Testis (tissue), 3 donors: ENCODE measurements around the gene ARHGEF28. TPM values are rescaled to one million over a fixed set of nuclear protein-coding genes. Genes with fewer than 3 reads are reported as not detected.
A peak's percentile ranks its signal among the peaks of the same experiment; 100 is the strongest.

Experiments used
- DNase-seq: peaks from one replicate; pipeline ENCODE4 v3.0.0-alpha.2; 2019
- H3K27ac ChIP-seq, 2 donors: fragments of 200-600 bp; sonication (generic); one replicate each; pipeline ENCODE4 v1.5.1; 2019
- H3K27me3 ChIP-seq: fragments of 200-600 bp; sonication (generic); one replicate; pipeline ENCODE4 v1.5.1; 2019
- H3K36me3 ChIP-seq: fragments of 200-600 bp; sonication (generic); one replicate; pipeline ENCODE4 v1.5.1; 2017; ENCODE audit warnings: low read depth; ENCODE audit errors: missing control alignments
- H3K4me1 ChIP-seq: fragments of 200-600 bp; sonication (generic); one replicate; pipeline ENCODE4 v1.5.1; 2019
- H3K4me3 ChIP-seq, 2 donors: fragments of 200-600 bp; sonication (generic); one replicate each; pipeline ENCODE4 v1.5.1; 2017 to 2019
- H3K9me3 ChIP-seq: fragments of 200-600 bp; sonication (generic); one replicate; pipeline ENCODE4 v1.5.1; 2017
- POLR2A ChIP-seq: fragments of 450-650 bp; IDR thresholded peaks from one replicate; pipeline ENCODE4 v1.6.1; 2017; ENCODE audit warnings: antibody characterized with exemption, mild to moderate bottlenecking, moderate library complexity
- whole genome bisulfite sequencing, 2 donors: methylation state at CpG; one replicate each; pipeline ENCODE4 v1.1.5; 2018; 5-methylcytosine and 5-hydroxymethylcytosine counted together
- intact Hi-C: fragments of 100-400 bp; cut with DNase I; formaldehyde crosslinking; loops from one replicate; pipeline ENCODE4 v1.15.1; 2023; ENCODE audit warnings: low total_unique reads
- polyA plus RNA-seq: library from polyadenylated mRNA; stranded (reverse); fragments of 350-450 nt; fragmentation: Illumina TruSeq; extraction: RNeasy Lipid Tissue Mini Kit (QIAGEN cat#74804); gene quantifications from one replicate; pipeline ENCODE4 v1.2.3, GENCODE V29; 2014; ENCODE audit warnings: low read depth, low replicate concordance; ENCODE audit not compliant: insufficient read depth
- total RNA-seq, 2 donors: library from RNA; depleted of rRNA; stranded (reverse); fragments of >200 nt; gene quantifications; one replicate each; pipeline ENCODE4 v1.2.3, GENCODE V29; 2016
- TF ChIP-seq, protein P1 (sequence below), 3 experiments: fragments of 450-650 bp in 2 of 3; fragments of 200-600 bp in 1 of 3; sonication (generic) in 1 of 3; IDR thresholded peaks; one replicate each; pipeline ENCODE4 v1.5.1; 2016 to 2019; ENCODE audit warnings: antibody characterized with exemption in 3 of 3, mild to moderate bottlenecking in 2 of 3, moderate library complexity in 1 of 3

Gene ARHGEF28
- total and polyA plus RNA-seq, 3 donors from 2014 or later: 3.9 to 8.7 (median 8.0) TPM

DNA sequence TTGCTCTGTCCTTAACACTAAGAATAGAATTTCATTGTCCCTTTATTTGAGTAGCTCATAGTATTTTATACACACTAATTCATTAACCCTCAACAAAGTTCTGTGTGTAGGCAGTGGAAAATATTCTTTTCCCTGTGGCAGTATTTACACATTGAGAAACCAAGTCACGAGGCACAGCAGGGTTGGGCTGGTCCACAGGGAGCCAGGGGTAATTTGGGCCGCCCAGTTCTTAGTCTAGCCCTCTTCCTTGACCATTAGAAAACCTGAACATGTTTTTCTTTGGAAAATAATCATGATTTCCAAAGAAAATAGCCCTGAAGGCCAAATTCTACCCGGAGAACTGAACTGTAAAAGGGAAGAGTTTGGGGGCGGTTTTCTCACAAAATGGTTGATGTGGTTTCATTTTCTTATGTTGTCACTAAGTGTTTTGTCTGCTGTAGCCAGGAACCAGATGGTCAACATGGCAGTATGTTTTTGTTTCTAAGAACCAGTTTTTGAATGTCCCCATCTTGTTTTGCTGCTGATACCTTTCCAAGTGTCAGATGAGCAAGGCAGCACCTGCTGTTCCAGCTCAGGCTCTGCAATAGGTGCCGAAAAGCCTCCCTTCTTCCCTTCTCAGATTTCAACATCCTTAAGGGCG is 29.6 kb downstream of the ARHGEF28 start:
- peak; percentile 30 for DNase-seq
- TF ChIP-seq POLR2A: no peak
- TF ChIP-seq, protein P1, sequence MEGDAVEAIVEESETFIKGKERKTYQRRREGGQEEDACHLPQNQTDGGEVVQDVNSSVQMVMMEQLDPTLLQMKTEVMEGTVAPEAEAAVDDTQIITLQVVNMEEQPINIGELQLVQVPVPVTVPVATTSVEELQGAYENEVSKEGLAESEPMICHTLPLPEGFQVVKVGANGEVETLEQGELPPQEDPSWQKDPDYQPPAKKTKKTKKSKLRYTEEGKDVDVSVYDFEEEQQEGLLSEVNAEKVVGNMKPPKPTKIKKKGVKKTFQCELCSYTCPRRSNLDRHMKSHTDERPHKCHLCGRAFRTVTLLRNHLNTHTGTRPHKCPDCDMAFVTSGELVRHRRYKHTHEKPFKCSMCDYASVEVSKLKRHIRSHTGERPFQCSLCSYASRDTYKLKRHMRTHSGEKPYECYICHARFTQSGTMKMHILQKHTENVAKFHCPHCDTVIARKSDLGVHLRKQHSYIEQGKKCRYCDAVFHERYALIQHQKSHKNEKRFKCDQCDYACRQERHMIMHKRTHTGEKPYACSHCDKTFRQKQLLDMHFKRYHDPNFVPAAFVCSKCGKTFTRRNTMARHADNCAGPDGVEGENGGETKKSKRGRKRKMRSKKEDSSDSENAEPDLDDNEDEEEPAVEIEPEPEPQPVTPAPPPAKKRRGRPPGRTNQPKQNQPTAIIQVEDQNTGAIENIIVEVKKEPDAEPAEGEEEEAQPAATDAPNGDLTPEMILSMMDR (IDR thresholded peaks at IDR 0.05): no peak
- intact Hi-C loops: no loop called here
- no peaks in the 10 kb centered on the region for H3K36me3 ChIP-seq
- no peaks in the 10 kb centered on the region for H3K9me3 ChIP-seq
- H3K27ac ChIP-seq: peak overlapping the region; percentile 9 to 23
- H3K27me3 ChIP-seq: no peaks in the 10 kb centered on the region
- H3K4me1 ChIP-seq: peaks cover 4% of the 10 kb centered on the region
- no peak overlapping the region for H3K4me3 ChIP-seq
- 70 to 77% methylated on average over 6 of the region's 6 CpGs for WGBS, 2 donors

DNA sequence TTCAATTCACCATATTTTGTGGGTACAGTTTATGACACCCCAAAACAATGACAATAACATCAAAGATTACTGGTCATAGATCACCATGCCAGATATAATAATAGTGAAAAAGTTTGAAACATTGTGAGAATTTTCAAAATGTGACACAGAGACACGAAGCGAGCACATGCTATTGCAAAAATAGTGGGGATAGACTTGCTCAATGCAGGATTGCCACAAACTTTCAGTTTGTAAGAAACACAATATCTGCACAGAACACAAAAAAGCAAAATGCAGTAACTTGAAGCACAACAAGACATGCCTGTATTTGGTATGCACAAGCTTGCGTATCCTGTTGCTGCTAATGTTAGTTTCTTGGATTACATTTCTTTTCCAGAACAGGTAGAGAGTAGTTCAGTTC is 35.8 kb downstream of the ARHGEF28 start:
- Histone ChIP-seq H3K9me3 (no peaks in the 10 kb centered on the region), H3K27ac (no peak overlapping the region), H3K4me1 (no peaks in the 10 kb centered on the region), H3K36me3 (no peaks in the 10 kb centered on the region), H3K4me3 (no peak overlapping the region), H3K27me3 (no peaks in the 10 kb centered on the region)
- intact Hi-C loops: no loop called here
- no peak for TF ChIP-seq POLR2A
- TF ChIP-seq, protein P1 (IDR thresholded peaks at IDR 0.05): no peak
- 91 to 92% methylated on average over 3 of the region's 3 CpGs for WGBS, 2 donors
- DNase-seq: no peak

DNA sequence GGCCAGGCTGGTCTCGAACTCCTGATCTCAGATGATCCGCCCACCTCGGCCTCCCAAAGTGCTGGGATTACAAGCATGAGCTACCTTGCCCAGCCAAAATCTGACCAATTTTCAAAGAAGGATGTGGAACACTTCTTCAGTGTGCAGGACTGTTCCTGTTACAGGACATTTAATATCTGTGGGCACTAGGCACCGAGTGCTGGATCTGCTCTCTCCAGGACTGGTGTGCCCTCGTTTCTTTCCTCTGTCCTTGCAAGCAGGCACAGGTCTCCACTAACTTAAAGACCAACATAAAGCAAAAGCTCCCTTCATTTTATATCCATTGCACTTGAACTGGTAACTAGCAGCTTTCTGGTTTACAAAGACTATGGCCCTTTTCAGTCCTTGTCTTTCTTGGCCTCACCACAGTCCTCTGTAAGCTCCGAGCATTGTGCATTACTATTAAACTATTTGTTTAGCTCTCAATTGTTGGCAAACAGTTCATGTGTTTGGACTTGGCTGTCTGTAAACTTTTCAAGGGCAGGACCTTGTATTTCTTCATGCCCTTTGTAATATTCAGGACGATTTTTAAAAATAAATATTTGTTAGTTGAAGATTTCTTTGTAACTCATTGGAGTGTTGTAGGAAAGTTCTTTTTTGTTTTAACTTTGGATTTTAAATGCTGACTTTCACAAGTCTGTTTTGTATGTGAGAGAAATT is 37.3 kb downstream of the ARHGEF28 start:
- H3K4me3 ChIP-seq: no peak overlapping the region
- peak overlapping the region in 1 of 2 donors; percentile 8 for H3K27ac ChIP-seq
- 73 to 76% methylated on average over 6 to 7 of the region's 7 CpGs for WGBS, 2 donors
- intact Hi-C loops: no loop called here
- H3K27me3 ChIP-seq: no peaks in the 10 kb centered on the region
- DNase-seq: no peak
- H3K9me3 ChIP-seq: no peaks in the 10 kb centered on the region
- H3K36me3 ChIP-seq: no peaks in the 10 kb centered on the region
- H3K4me1 ChIP-seq: no peaks in the 10 kb centered on the region
- TF ChIP-seq, protein P1 (IDR thresholded peaks at IDR 0.05): no peak
- no peak for TF ChIP-seq POLR2A

DNA sequence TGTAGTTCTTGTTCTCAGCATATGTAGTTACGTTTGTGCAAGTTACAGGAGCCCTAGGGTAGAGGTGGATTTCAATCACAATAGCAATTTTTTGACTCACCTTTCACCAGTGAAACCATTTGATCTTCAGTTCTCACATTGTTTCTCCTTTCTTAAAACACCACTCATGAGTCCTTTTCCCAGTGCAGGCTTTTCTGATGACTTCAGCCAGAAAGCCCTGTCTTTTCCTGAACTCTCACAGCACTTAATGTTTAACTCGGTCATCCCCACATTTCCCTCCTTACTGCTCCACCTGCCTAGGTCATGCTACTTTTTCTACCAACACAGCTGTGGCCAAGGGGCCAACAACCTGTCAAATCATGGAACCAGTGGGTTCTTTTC is 37.9 kb downstream of the ARHGEF28 start:
- intact Hi-C loops: no loop called here
- Histone ChIP-seq H3K27ac (peak overlapping the region in 1 of 2 donors; percentile 8), H3K4me3 (no peak overlapping the region), H3K36me3 (no peaks in the 10 kb centered on the region), H3K4me1 (no peaks in the 10 kb centered on the region), H3K9me3 (no peaks in the 10 kb centered on the region), H3K27me3 (no peaks in the 10 kb centered on the region)
- TF ChIP-seq, protein P1 (IDR thresholded peaks at IDR 0.05): no peak
- no peak for TF ChIP-seq POLR2A
- 57 to 66% methylated on average over 2 of the region's 2 CpGs for WGBS, 2 donors
- DNase-seq: no peak

DNA sequence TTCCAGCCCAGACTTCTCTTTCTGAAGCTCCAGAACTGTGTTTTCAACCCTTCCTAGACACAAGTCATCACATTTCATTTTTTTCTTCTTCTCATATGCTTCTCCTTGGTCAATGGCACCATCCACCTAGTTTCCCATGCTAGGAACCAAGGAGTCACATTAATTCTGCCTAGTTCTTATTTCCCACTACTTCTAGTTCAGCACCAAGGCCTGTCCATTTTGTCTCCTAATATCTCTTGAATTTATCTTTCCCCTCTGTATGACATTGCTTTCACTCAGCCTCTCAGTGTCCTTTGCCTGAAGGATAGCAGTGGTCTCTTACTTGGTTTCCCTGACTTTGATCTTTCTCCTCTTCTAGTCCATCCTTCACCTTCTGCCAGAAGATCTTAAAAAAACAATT is 38.8 kb downstream of the ARHGEF28 start:
- H3K9me3 ChIP-seq: no peaks in the 10 kb centered on the region
- no peak overlapping the region for H3K4me3 ChIP-seq
- no peaks in the 10 kb centered on the region for H3K27me3 ChIP-seq
- DNase-seq: no peak
- TF ChIP-seq POLR2A: no peak
- TF ChIP-seq, protein P1 (IDR thresholded peaks at IDR 0.05): no peak
- H3K36me3 ChIP-seq: no peaks in the 10 kb centered on the region
- intact Hi-C loops: no loop called here
- no peaks in the 10 kb centered on the region for H3K4me1 ChIP-seq
- H3K27ac ChIP-seq: no peak overlapping the region
